ENCODE data around the gene PRKCE.

The PRKCE gene

GRCh38 chr2:46145840-46146239, 494.4 kb downstream of the PRKCE start:
- TF ChIP-seq SUZ12 (IDR thresholded peaks at IDR 0.05; ENCODE audit: extremely low read depth, insufficient read depth, insufficient read length), result no peak
- no peak for TF ChIP-seq YY1 (IDR thresholded peaks at IDR 0.05; ENCODE audit: insufficient read depth, insufficient read length)
- TF ChIP-seq ZNF274 (IDR thresholded peaks at IDR 0.05; ENCODE audit: low read depth, low read length), result no peak
- no peak overlapping the region for H3K9ac ChIP-seq (ENCODE audit: insufficient read length, low read depth)
- H3K9me3 ChIP-seq (ENCODE audit: insufficient read depth, low read length), result no peaks in the 10 kb centered on the region
- no peak for DNase-seq (ENCODE audit: low read depth, low spot score)
- no peaks in the 10 kb centered on the region for H3K27me3 ChIP-seq (ENCODE audit: insufficient read depth, insufficient read length)
- no peak overlapping the region for H3K4me3 ChIP-seq (ENCODE audit: insufficient read length, low read depth)
- H3K4me1 ChIP-seq (ENCODE audit: insufficient read depth, insufficient read length), result no peaks in the 10 kb centered on the region
- no peaks in the 10 kb centered on the region for H3K36me3 ChIP-seq (ENCODE audit: insufficient read depth, insufficient read length, low read length)

GRCh38 chr2:46146866-46147502, 495.5 kb downstream of the PRKCE start:
- DNase-seq (ENCODE audit: low read depth, low spot score), result no peak
- Histone ChIP-seq H3K9ac (ENCODE audit: insufficient read length, low read depth) (no peak overlapping the region), H3K9me3 (ENCODE audit: insufficient read depth, low read length) (no peaks in the 10 kb centered on the region), H3K27me3 (ENCODE audit: insufficient read depth, insufficient read length) (no peaks in the 10 kb centered on the region), H3K4me3 (ENCODE audit: insufficient read length, low read depth) (no peak overlapping the region), H3K36me3 (ENCODE audit: insufficient read depth, insufficient read length, low read length) (no peaks in the 10 kb centered on the region), H3K4me1 (ENCODE audit: insufficient read depth, insufficient read length) (no peaks in the 10 kb centered on the region)
- TF ChIP-seq YY1 (IDR thresholded peaks at IDR 0.05; ENCODE audit: insufficient read depth, insufficient read length) (no peak), SUZ12 (IDR thresholded peaks at IDR 0.05; ENCODE audit: extremely low read depth, insufficient read depth, insufficient read length) (no peak), ZNF274 (IDR thresholded peaks at IDR 0.05; ENCODE audit: low read depth, low read length) (no peak)

DNA sequence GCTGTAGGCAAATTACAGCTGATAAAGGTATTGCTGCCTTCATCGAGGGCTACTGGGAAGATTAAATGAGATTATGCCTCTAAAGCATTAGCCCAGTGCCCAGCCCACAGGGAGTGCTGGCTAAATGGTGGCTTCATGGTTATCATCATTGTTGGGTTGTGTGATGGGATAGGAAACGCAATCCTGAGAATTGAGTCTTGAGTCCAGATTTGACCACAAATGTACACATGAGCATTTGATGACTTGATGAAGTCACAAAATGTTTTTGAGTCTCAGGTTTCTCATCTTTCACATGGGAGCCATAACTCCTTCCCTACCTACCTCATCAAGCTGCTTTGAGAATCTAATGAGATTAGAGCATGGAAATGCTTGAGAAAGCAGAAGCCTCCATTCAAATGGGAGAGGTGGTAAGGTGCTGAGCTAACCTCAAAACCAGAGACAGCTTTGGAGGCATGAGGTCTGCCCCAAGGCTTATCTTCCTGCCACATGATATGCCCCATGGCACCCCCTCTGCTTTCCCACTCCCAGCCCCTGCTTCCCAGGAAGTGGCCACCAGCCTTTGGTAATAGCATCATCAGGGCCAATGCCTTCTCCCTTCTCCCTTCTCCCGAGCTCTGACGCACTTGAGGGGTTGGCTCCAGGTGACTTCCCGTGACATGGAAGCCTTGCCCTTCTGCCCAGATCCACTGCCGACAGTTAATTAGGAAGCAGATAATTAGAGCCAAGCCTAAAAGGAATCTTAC, 496.3 kb downstream of the PRKCE start:
- TF ChIP-seq YY1 (IDR thresholded peaks at IDR 0.05; ENCODE audit: insufficient read depth, insufficient read length) (no peak), ZNF274 (IDR thresholded peaks at IDR 0.05; ENCODE audit: low read depth, low read length) (no peak), SUZ12 (IDR thresholded peaks at IDR 0.05; ENCODE audit: extremely low read depth, insufficient read depth, insufficient read length) (no peak)
- no peaks in the 10 kb centered on the region for H3K4me1 ChIP-seq (ENCODE audit: insufficient read depth, insufficient read length)
- DNase-seq (ENCODE audit: low read depth, low spot score), result no peak
- no peaks in the 10 kb centered on the region for H3K36me3 ChIP-seq (ENCODE audit: insufficient read depth, insufficient read length, low read length)
- H3K9me3 ChIP-seq (ENCODE audit: insufficient read depth, low read length), result no peaks in the 10 kb centered on the region
- no peak overlapping the region for H3K9ac ChIP-seq (ENCODE audit: insufficient read length, low read depth)
- H3K4me3 ChIP-seq (ENCODE audit: insufficient read length, low read depth), result no peak overlapping the region
- no peaks in the 10 kb centered on the region for H3K27me3 ChIP-seq (ENCODE audit: insufficient read depth, insufficient read length)

- H3K27me3 ChIP-seq (ENCODE audit: insufficient read depth, insufficient read length), result no peaks in the 10 kb centered on the region
- no peaks in the 10 kb centered on the region for H3K9me3 ChIP-seq (ENCODE audit: insufficient read depth, low read length)
- TF ChIP-seq YY1 (IDR thresholded peaks at IDR 0.05; ENCODE audit: insufficient read depth, insufficient read length) (no peak), ZNF274 (IDR thresholded peaks at IDR 0.05; ENCODE audit: low read depth, low read length) (no peak), SUZ12 (IDR thresholded peaks at IDR 0.05; ENCODE audit: extremely low read depth, insufficient read depth, insufficient read length) (no peak)
- no peaks in the 10 kb centered on the region for H3K36me3 ChIP-seq (ENCODE audit: insufficient read depth, insufficient read length, low read length)
- no peaks in the 10 kb centered on the region for H3K4me1 ChIP-seq (ENCODE audit: insufficient read depth, insufficient read length)
- H3K4me3 ChIP-seq (ENCODE audit: insufficient read length, low read depth), result no peak overlapping the region
- DNase-seq (ENCODE audit: low read depth, low spot score), result no peak
- no peak overlapping the region for H3K9ac ChIP-seq (ENCODE audit: insufficient read length, low read depth)
Observed at GRCh38 chr2:46148369-46148736, 496.9 kb downstream of the PRKCE start.

DNA sequence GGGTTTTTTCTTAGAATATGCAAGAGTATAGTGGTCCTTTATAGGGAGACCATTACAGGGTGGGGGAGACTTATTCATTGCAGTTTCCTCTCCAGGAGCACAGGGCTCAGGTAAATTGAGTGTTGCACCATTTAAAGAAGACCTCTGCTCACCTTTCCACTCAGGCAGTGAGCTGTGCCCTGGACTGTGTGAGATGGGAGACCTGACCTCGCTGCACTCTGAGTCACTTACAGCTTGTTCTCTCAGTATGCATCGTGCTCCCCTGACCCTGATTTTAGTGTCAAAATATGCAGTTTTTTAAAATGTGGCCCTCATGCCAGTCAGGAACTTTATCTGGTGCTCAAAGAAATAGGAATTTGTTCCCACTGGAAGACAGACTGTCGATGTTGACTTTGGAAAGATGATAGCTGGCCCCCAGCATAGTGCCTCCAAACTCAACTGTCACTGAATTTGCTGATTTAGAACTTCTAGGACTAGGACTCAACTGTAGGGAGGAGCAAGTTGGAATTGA, 499.0 kb downstream of the PRKCE start:
- Histone ChIP-seq H3K4me1 (ENCODE audit: insufficient read depth, insufficient read length) (peaks cover 3% of the 10 kb centered on the region), H3K4me3 (ENCODE audit: insufficient read length, low read depth) (no peak overlapping the region), H3K9me3 (ENCODE audit: insufficient read depth, low read length) (no peaks in the 10 kb centered on the region), H3K36me3 (ENCODE audit: insufficient read depth, insufficient read length, low read length) (no peaks in the 10 kb centered on the region), H3K27me3 (ENCODE audit: insufficient read depth, insufficient read length) (no peaks in the 10 kb centered on the region), H3K9ac (ENCODE audit: insufficient read length, low read depth) (no peak overlapping the region)
- TF ChIP-seq ZNF274 (IDR thresholded peaks at IDR 0.05; ENCODE audit: low read depth, low read length) (no peak), YY1 (IDR thresholded peaks at IDR 0.05; ENCODE audit: insufficient read depth, insufficient read length) (no peak), SUZ12 (IDR thresholded peaks at IDR 0.05; ENCODE audit: extremely low read depth, insufficient read depth, insufficient read length) (no peak)
- no peak for DNase-seq (ENCODE audit: low read depth, low spot score)

DNA sequence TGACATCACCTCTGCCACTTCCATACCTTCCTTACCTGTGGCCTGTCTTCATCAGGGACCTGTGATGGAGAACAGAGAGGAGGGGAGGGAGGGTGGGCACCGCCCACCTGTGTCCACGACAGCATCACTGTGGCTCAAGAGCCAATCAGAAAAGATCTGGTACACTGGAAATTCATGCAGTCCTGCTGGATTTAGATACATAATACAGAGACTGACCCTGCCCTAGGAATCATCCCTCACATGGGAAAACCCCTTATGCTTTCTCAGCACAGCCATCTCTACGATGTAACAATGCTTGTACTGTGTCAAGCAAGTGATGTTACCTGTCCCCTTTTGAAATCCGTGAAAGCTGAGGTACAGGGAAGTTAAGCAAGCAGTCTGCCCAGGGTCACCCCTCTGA, 500.1 kb downstream of the PRKCE start:
- no peaks in the 10 kb centered on the region for H3K36me3 ChIP-seq (ENCODE audit: insufficient read depth, insufficient read length, low read length)
- H3K9ac ChIP-seq (ENCODE audit: insufficient read length, low read depth), result no peak overlapping the region
- no peak for TF ChIP-seq YY1 (IDR thresholded peaks at IDR 0.05; ENCODE audit: insufficient read depth, insufficient read length)
- no peak for TF ChIP-seq SUZ12 (IDR thresholded peaks at IDR 0.05; ENCODE audit: extremely low read depth, insufficient read depth, insufficient read length)
- TF ChIP-seq ZNF274 (IDR thresholded peaks at IDR 0.05; ENCODE audit: low read depth, low read length), result no peak
- H3K4me1 ChIP-seq (ENCODE audit: insufficient read depth, insufficient read length), result peaks cover 3% of the 10 kb centered on the region
- no peak overlapping the region for H3K4me3 ChIP-seq (ENCODE audit: insufficient read length, low read depth)
- no peak for DNase-seq (ENCODE audit: low read depth, low spot score)
- H3K27me3 ChIP-seq (ENCODE audit: insufficient read depth, insufficient read length), result no peaks in the 10 kb centered on the region
- H3K9me3 ChIP-seq (ENCODE audit: insufficient read depth, low read length), result no peaks in the 10 kb centered on the region

GRCh38 chr2:46153996-46154753, 502.7 kb downstream of the PRKCE start:
- Histone ChIP-seq H3K36me3 (ENCODE audit: insufficient read depth, insufficient read length, low read length) (no peaks in the 10 kb centered on the region), H3K4me1 (ENCODE audit: insufficient read depth, insufficient read length) (peaks cover 3% of the 10 kb centered on the region), H3K9ac (ENCODE audit: insufficient read length, low read depth) (no peak overlapping the region), H3K4me3 (ENCODE audit: insufficient read length, low read depth) (no peak overlapping the region), H3K9me3 (ENCODE audit: insufficient read depth, low read length) (no peaks in the 10 kb centered on the region), H3K27me3 (ENCODE audit: insufficient read depth, insufficient read length) (no peaks in the 10 kb centered on the region)
- no peak for TF ChIP-seq SUZ12 (IDR thresholded peaks at IDR 0.05; ENCODE audit: extremely low read depth, insufficient read depth, insufficient read length)
- no peak for TF ChIP-seq ZNF274 (IDR thresholded peaks at IDR 0.05; ENCODE audit: low read depth, low read length)
- no peak for TF ChIP-seq YY1 (IDR thresholded peaks at IDR 0.05; ENCODE audit: insufficient read depth, insufficient read length)
- no peak for DNase-seq (ENCODE audit: low read depth, low spot score)

Data from NT2/D1 (cell line).